Glutamatergic neuron (in vitro differentiated cells): ENCODE data around the gene COL20A1. TPM values are rescaled to one million over a fixed set of nuclear protein-coding genes. Genes with fewer than 3 reads are reported as not detected.

ENCODE experiments used
- DNase-seq: peaks from one replicate; pipeline ENCODE4 v3.0.0; 2022
- H3K27ac Mint-ChIP-seq: one replicate; pipeline ENCODE4 v1.8.0; 2020; ENCODE audit warnings: mild to moderate bottlenecking, mixed read lengths, inconsistent platforms; ENCODE audit not compliant: unreplicated experiment
- H3K27me3 Mint-ChIP-seq: one replicate; pipeline ENCODE4 v1.8.0; 2020; ENCODE audit warnings: mild to moderate bottlenecking, moderate library complexity, mixed read lengths, inconsistent platforms; ENCODE audit not compliant: unreplicated experiment
- H3K36me3 Mint-ChIP-seq: one replicate; pipeline ENCODE4 v1.8.0; 2020; ENCODE audit warnings: mild to moderate bottlenecking, mixed read lengths, inconsistent platforms; ENCODE audit not compliant: unreplicated experiment
- H3K4me1 Mint-ChIP-seq: one replicate; pipeline ENCODE4 v1.8.0; 2020; ENCODE audit warnings: mild to moderate bottlenecking, low read depth, mixed read lengths, inconsistent platforms; ENCODE audit not compliant: unreplicated experiment
- H3K4me3 Mint-ChIP-seq: one replicate; pipeline ENCODE4 v1.8.0; 2020; ENCODE audit warnings: mild to moderate bottlenecking, mixed read lengths, inconsistent platforms; ENCODE audit not compliant: unreplicated experiment
- H3K9me3 Mint-ChIP-seq: one replicate; pipeline ENCODE4 v1.8.0; 2020; ENCODE audit warnings: mild to moderate bottlenecking, moderate library complexity, mixed read lengths, inconsistent platforms; ENCODE audit not compliant: unreplicated experiment
- CTCF ChIP-seq: fragments of 200-600 bp; sonication (generic); IDR thresholded peaks from one replicate; pipeline ENCODE4 v1.5.0; 2021; ENCODE audit not compliant: partially characterized antibody, unreplicated experiment
- total RNA-seq: library from RNA; stranded (reverse); fragmentation: NEBNext Ultra II Directional; extraction: Animal tissue kit (Norgen Biotek cat#: 25700); gene quantifications from one replicate; pipeline ENCODE4 v1.2.1, GENCODE V29; 2021; ENCODE audit not compliant: unreplicated experiment

Gene COL20A1
- total RNA-seq, 1 donor from 2014 or later = 2.1 TPM

- H3K9me3 Mint-ChIP-seq = peaks cover 4% of the 10 kb centered on the region
Observed at GRCh38 chr20:63306673-63307537, 13.9 kb downstream of the COL20A1 start.

GRCh38 chr20:63307538-63308217 lies 14.7 kb downstream of the COL20A1 start:
- H3K9me3 Mint-ChIP-seq = peaks cover 4% of the 10 kb centered on the region
- TF ChIP-seq CTCF = no peak
- no peak for DNase-seq
- peaks cover 10% of the 10 kb centered on the region for H3K4me1 Mint-ChIP-seq
- H3K36me3 Mint-ChIP-seq = no peaks in the 10 kb centered on the region
- peaks cover 12% of the 10 kb centered on the region for H3K27me3 Mint-ChIP-seq
- H3K27ac Mint-ChIP-seq = no peak overlapping the region
- H3K4me3 Mint-ChIP-seq = no peak overlapping the region

More at GRCh38 chr20:63306673-63307537, 13.9 kb downstream of the COL20A1 start:
- no peak for TF ChIP-seq CTCF
- Mint-ChIP-seq H3K27ac (no peak overlapping the region), H3K4me1 (peaks cover 10% of the 10 kb centered on the region), H3K4me3 (no peak overlapping the region), H3K36me3 (no peaks in the 10 kb centered on the region), H3K27me3 (peaks cover 13% of the 10 kb centered on the region)
- DNase-seq = no peak

GRCh38 chr20:63308218-63308911 lies 15.4 kb downstream of the COL20A1 start:
- TF ChIP-seq CTCF = no peak
- Mint-ChIP-seq H3K36me3 (no peaks in the 10 kb centered on the region), H3K27me3 (peaks cover 10% of the 10 kb centered on the region), H3K27ac (no peak overlapping the region), H3K9me3 (peaks cover 4% of the 10 kb centered on the region), H3K4me3 (no peak overlapping the region), H3K4me1 (peaks cover 10% of the 10 kb centered on the region)
- DNase-seq = no peak

- peak; percentile 99 for TF ChIP-seq CTCF
- Mint-ChIP-seq H3K4me3 (no peak overlapping the region), H3K9me3 (peaks cover 4% of the 10 kb centered on the region), H3K27me3 (peaks cover 10% of the 10 kb centered on the region), H3K36me3 (no peaks in the 10 kb centered on the region), H3K4me1 (peaks cover 10% of the 10 kb centered on the region), H3K27ac (peak overlapping the region; percentile 17)
- peak; percentile 84 for DNase-seq
Observed at GRCh38 chr20:63309261-63310071, 16.5 kb downstream of the COL20A1 start.
